Transverse colon (tissue), 4 donors: Measurements from ENCODE around the gene HAP1. TPM values are rescaled to one million over a fixed set of nuclear protein-coding genes. Genes with fewer than 3 reads are reported as not detected.

Experiments used
- DNase-seq: peaks from one replicate; pipeline ENCODE4 v3.0.0-alpha.2; 2019
- H3K27ac ChIP-seq, 4 donors: fragments of 200-600 bp; sonication (generic); 2 replicates each; pipeline ENCODE4 v1.5.1; 2016 to 2018; ENCODE audit warnings: inconsistent platforms in 4 of 4
- H3K27me3 ChIP-seq: fragments of 200-600 bp; sonication (generic); 2 replicates; pipeline ENCODE4 v1.5.1; 2017; ENCODE audit warnings: inconsistent platforms
- H3K36me3 ChIP-seq, 4 donors: fragments of 200-600 bp; sonication (generic); 2 replicates each; pipeline ENCODE4 v1.5.1; 2017 to 2019; ENCODE audit warnings: inconsistent platforms in 4 of 4
- H3K4me1 ChIP-seq, 4 donors: fragments of 200-600 bp; sonication (generic); 2 replicates each; pipeline ENCODE4 v1.5.1; 2017 to 2020; ENCODE audit warnings: inconsistent platforms in 4 of 4
- H3K4me3 ChIP-seq, 4 donors: fragments of 200-600 bp; sonication (generic); 1 replicate in 1 of 4; 2 replicates in 3 of 4; pipeline versions ENCODE4 v1.5.1 to v1.6.1; 2017 to 2019; ENCODE audit warnings: inconsistent platforms in 4 of 4
- H3K9me3 ChIP-seq, 2 donors: fragments of 200-600 bp; sonication (generic); 2 replicates each; pipeline ENCODE4 v1.5.1; 2017 to 2019; ENCODE audit warnings: inconsistent platforms in 2 of 2
- CTCF ChIP-seq, 5 experiments: fragments of 200-600 bp in 3 of 5; fragments of 450-650 bp in 2 of 5; sonication (generic) in 3 of 5; IDR thresholded peaks; 1 replicate in 2 of 5; 2 replicates in 3 of 5; pipeline ENCODE4 v1.5.1; 2016 to 2017; ENCODE audit warnings: antibody characterized with exemption in 5 of 5, inconsistent platforms in 3 of 5, mild to moderate bottlenecking in 2 of 5, moderate library complexity in 1 of 5
- EP300 ChIP-seq: sonication (generic); formaldehyde crosslinking; IDR thresholded peaks from one replicate; pipeline ENCODE4 v1.6.1; 2017; ENCODE audit warnings: antibody characterized with exemption, low read depth
- POLR2A ChIP-seq: fragments of 450-650 bp; IDR thresholded peaks from one replicate; pipeline ENCODE4 v1.6.1; 2016; ENCODE audit warnings: antibody characterized with exemption, mild to moderate bottlenecking, moderate library complexity
- POLR2AphosphoS5 ChIP-seq, 3 donors: sonication (generic); formaldehyde crosslinking; IDR thresholded peaks; one replicate each; pipeline ENCODE4 v1.6.1; 2016; ENCODE audit warnings: antibody characterized with exemption in 3 of 3
- WGBS, 2 donors: methylation state at CpG; one replicate each; pipeline ENCODE4 v1.1.5; 2018; ENCODE audit warnings: low coverage in 1 of 2; 5-methylcytosine and 5-hydroxymethylcytosine counted together
- in situ Hi-C, 4 donors: fragments of 200-750 bp; cut with MboI; loops; one replicate each; pipeline versions ENCODE4 v1.15.0 to v1.15.1; 2017; ENCODE audit warnings: low sequenced_read_pairs in 3 of 4, low pct_ligation_motif_present in 1 of 4, low pct_unique_long_range_greater_than_20kb in 1 of 4
- intact Hi-C: fragments of 100-400 bp; cut with DNase I; formaldehyde crosslinking; loops from one replicate; pipeline ENCODE4 v1.15.1; 2023; ENCODE audit warnings: low total_unique reads
- total RNA-seq, 4 donors: library from RNA; depleted of rRNA; stranded (reverse); fragments of >200 nt; gene quantifications; one replicate each; pipeline ENCODE4 v1.1.0, GENCODE V29; 2016

HAP1 gene
- total RNA-seq, 4 donors from 2014 or later, result 0.55 to 0.79 TPM; not detected in 2

DNA sequence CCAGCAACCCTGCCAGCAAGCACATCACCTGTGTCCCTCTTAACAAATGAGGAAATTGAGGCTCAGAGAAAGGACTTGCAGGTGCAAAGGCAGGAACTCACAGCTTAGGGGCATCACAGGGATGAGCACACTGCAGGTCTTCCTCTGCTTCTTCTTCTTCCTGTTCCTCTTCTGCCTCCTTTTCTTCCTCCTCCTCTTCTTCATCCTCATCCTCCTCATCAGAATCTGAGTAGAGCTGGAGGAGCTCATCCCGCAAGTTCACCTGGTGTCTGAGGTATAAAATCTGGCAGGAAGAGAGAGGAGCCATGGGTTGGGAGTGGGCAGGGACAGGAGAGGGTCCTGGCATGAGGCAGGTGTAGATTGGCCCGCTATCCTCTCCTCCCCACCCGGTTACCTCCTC, 2.6 kb downstream of the HAP1 start:
- no peaks in the 10 kb centered on the region for H3K9me3 ChIP-seq
- no peak for DNase-seq
- intact Hi-C loops, result loop anchor here (10.0 kb wide), 1 partner anchor 153 kb away; no protein-coding TSS in a partner anchor
- H3K4me3 ChIP-seq, result no peak overlapping the region
- in situ Hi-C loops, result loop anchor here in 3 of 4 donors (10.0 to 25.0 kb wide), 3 partner anchors 73 to 355 kb away; partner anchors contain the start of gene ZNF385C (in 1 of the 3)
- H3K4me1 ChIP-seq, result peaks cover 10 to 22% (median 16%) of the 10 kb centered on the region in 4 donors
- peaks cover 68% of the 10 kb centered on the region for H3K27me3 ChIP-seq
- no peak overlapping the region for H3K27ac ChIP-seq
- H3K36me3 ChIP-seq, result no peaks in the 10 kb centered on the region
- TF ChIP-seq EP300 (no peak), POLR2A (no peak), CTCF (IDR thresholded peaks at IDR 0.05) (no peak), POLR2AphosphoS5 (IDR thresholded peaks at IDR 0.05) (no peak)
- 78% methylated on average over 3 of the region's 3 CpGs; no CpG with 5 or more reads in 1 of the 2 donors for WGBS, 2 donors

DNA sequence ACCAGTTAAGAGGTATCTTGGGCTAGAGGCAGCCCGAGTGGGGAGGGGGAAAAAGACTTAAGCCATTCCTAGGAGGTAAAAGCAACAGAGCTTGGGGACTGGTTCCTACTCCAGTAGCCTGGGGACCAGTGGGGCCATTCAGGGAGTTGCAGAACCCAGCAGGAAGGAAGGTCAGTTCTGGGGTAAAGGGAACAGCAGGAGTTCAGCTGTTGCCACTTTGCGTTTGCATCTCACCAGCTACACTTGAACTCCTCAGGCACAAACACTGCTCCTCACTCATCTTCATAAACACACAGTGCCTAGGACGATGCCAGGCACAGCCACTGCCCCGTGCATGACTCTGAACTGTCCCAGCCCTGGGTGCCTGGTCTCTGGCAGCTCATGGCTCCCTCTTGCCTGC, 4.0 kb downstream of the HAP1 start:
- TF ChIP-seq POLR2A (no peak), POLR2AphosphoS5 (IDR thresholded peaks at IDR 0.05) (no peak), CTCF (IDR thresholded peaks at IDR 0.05) (no peak), EP300 (no peak)
- Histone ChIP-seq H3K4me1 (peaks cover 10 to 22% (median 16%) of the 10 kb centered on the region in 4 donors), H3K27ac (no peak overlapping the region), H3K36me3 (no peaks in the 10 kb centered on the region), H3K4me3 (no peak overlapping the region), H3K27me3 (peaks cover 54% of the 10 kb centered on the region), H3K9me3 (no peaks in the 10 kb centered on the region)
- DNase-seq, result no peak
- intact Hi-C loops, result loop anchor here (10.0 kb wide), 1 partner anchor 154 kb away; no protein-coding TSS in a partner anchor
- in situ Hi-C loops, result loop anchor here in 3 of 4 donors (10.0 to 25.0 kb wide), 3 partner anchors 74 to 357 kb away; partner anchors contain the start of gene ZNF385C (in 1 of the 3)
- WGBS, 2 donors, result 33 to 39% methylated on average over 1 to 4 of the region's 4 CpGs

- no peaks in the 10 kb centered on the region for H3K4me1 ChIP-seq
- no peaks in the 10 kb centered on the region for H3K36me3 ChIP-seq
- WGBS, 2 donors, result 90% methylated on average over 12 of the region's 12 CpGs; no CpG with 5 or more reads in 1 of the 2 donors
- no peak overlapping the region for H3K27ac ChIP-seq
- no peaks in the 10 kb centered on the region for H3K9me3 ChIP-seq
- no peak for DNase-seq
- TF ChIP-seq CTCF (IDR thresholded peaks at IDR 0.05) (no peak), POLR2AphosphoS5 (IDR thresholded peaks at IDR 0.05) (no peak), POLR2A (no peak), EP300 (no peak)
- intact Hi-C loops, result no loop called here
- in situ Hi-C loops, result loop anchor here in 1 of 4 donors (25.0 kb wide), 1 partner anchor 359 kb away; the partner anchor contains the start of gene ZNF385C
- H3K27me3 ChIP-seq, result peaks cover 30% of the 10 kb centered on the region
- H3K4me3 ChIP-seq, result no peak overlapping the region
These were observed 6.4 kb downstream of the HAP1 start for GRCh38 chr17:41728056-41728455.

DNA sequence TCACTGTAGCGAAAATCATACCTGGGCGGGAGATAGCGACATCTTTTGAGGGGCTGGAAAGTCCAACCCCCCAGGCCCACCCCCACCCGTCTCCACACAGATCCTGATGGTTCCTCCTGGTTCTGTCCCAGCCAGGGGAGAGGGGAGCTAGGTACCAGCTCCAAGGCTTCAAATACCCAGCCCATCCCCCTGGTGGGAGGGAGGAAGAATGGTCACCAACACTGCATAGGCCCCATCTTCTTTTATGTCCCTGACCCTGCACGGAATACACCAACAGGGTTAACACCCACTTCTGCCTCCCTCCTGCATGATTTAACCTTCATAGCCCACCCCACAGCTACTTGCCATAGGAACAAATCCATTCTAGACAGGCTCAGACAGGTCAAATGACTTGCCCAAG, 9.3 kb downstream of the HAP1 start:
- in situ Hi-C loops, result loop anchor here in 1 of 4 donors (25.0 kb wide), 1 partner anchor 362 kb away; the partner anchor contains the start of gene ZNF385C
- no peak overlapping the region for H3K27ac ChIP-seq
- WGBS, 2 donors, result 71 to 89% methylated on average over 1 to 5 of the region's 5 CpGs
- no peak for DNase-seq
- H3K27me3 ChIP-seq, result peaks cover 2% of the 10 kb centered on the region
- intact Hi-C loops, result no loop called here
- TF ChIP-seq POLR2AphosphoS5 (IDR thresholded peaks at IDR 0.05) (no peak), EP300 (no peak), POLR2A (no peak), CTCF (IDR thresholded peaks at IDR 0.05) (no peak)
- no peaks in the 10 kb centered on the region for H3K9me3 ChIP-seq
- no peaks in the 10 kb centered on the region for H3K36me3 ChIP-seq
- H3K4me1 ChIP-seq, result no peaks in the 10 kb centered on the region
- no peak overlapping the region for H3K4me3 ChIP-seq
